Measurements from ENCODE around the gene PRKAA1.
A peak's percentile ranks its signal among the peaks of the same experiment; 100 is the strongest.

The PRKAA1 gene

DNA sequence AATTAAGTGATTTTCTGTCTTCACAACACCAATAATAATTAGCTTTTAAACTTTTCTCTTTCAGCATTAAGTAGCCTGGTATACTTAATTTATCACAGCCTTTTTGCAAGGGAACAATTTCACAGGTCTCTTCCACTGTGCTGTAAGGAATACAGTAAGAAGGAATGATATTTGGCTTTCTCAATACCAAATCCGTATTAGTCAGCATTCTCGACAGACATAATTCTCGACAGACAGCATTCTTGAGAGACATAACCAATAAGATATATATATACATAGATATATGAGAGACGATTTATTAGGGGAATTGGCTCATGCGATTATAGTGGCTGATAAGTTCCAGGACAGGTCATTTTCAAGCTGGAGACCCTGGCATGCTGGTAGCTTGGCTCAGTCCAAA lies 18.0 kb downstream of the PRKAA1 start:
- DNase-seq (ENCODE audit: low read depth), result no peak

DNA sequence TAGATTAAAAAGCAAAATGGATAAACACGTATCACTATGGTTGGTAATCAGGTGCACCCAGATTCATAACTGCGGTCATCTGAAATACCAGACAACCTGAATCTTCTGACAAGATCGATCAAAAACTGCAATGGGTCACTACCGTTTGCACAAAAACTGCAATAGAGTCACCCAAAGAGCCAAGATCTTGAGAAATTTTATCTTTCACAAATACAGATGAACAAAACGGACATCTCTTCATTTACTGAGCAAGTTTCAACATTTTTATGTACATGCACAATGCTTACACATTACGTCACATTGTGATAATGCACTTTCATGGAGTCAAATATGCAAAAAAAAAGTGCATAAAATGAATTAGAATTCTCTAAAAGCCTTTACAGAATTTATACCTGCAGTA lies 18.6 kb downstream of the PRKAA1 start:
- DNase-seq (ENCODE audit: low read depth), result no peak

DNA sequence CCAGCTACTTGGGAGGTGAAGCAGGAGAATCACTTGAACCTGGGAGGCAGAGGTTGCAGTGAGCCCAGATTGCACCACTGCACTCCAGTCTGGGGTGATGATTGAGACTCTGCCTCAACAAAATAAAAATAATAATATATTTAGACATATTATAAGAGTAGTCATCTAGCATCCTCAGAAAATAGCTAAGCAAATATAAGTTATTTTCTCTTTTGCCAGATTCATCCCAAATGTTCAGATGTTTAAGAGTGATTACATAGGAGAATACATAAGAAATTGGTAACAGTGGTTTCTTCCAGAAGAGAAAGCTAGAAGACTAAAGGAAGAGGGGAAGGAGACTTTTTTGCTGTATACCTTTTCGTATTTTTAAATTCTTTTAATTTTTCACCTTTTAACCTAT lies 20.0 kb downstream of the PRKAA1 start:
- DNase-seq (ENCODE audit: low read depth), result no peak

DNA sequence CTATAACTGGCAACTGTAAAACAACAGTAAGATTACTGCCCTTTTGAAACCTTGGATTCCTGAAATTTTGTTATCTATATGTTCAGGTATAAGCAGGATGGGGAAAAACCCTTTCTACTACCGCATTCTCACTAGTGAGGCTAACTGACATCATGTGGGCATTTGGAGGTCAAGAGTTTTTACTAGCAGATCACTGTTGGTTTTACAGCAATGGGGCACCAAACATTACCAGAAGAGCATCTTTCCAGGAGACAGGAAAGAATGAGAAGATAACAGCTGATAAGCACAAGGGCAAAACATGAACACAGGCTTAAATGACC lies 21.6 kb downstream of the PRKAA1 start:
- no peak for DNase-seq (ENCODE audit: low read depth)

DNA sequence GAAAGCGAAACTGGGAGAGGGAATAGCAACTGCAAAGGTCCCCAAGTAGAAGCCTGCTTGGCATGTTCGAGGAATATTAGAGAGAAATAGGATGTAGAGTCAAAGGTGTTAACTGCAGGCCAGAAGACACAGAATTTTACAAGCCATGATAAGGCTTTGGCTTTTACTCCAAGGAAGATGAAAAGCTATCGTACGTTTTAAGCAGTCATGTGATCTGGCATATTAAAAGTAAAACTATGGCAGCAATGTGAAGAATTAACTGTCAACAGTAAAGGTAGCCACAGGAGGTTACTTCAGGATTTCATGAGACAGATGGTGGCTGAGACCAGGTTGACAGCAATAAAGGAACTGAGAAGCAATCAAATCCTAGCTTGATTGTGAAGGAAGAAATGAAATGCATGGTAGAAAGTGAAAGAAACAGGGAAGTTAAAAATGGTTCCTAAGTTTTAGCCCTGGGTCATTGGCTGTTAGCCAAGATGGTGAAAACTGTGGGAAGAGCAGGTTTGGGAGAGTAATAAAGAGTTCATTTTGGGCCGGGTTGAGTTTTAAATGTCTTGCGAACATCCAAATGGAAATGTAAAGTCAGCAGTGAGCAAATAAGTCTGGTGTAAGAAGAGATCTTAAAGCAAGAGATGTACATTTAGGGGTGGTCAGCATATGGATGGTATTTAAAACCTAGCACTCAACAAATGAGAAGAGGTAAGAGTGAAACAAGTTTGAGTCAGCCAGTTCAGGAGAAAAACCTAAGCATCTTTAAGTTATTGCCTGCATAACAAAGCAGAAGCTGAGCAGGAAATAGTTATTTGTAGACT lies 22.1 kb downstream of the PRKAA1 start:
- DNase-seq (ENCODE audit: low read depth), result no peak

DNA sequence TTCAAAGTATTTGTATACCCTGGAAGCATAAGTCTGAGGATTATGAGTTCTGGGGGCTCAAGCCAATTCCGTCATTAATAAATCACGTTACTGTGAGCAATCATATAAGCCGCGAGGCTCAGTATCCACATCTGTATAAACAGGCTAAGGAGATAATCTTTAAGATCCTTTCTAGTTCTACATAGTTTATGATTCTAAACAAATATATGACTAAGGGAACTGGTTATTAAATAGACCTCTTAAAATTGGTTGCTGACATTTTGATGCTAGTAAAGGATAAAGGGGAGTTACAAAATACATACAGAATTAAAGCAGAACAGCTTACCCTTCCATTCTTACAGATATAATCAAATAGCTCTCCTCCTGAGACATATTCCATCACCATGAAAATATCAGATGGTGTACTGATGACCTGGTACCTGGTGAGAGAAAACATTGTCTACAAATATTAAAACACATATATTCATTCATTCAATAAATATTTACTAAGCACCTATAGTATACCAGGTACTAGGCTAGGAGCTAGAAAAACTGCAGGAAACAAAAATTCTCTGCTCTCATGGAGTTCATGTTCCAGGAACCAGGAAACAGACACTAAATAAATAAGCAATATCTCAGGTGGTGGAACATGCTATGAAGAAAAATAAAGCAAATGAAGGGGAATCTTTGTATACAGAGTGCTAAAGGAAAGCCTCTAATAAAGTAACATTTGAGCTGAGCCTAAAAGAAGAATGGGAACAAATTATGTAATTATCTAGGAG lies 22.9 kb downstream of the PRKAA1 start:
- DNase-seq (ENCODE audit: low read depth), result no peak

DNA sequence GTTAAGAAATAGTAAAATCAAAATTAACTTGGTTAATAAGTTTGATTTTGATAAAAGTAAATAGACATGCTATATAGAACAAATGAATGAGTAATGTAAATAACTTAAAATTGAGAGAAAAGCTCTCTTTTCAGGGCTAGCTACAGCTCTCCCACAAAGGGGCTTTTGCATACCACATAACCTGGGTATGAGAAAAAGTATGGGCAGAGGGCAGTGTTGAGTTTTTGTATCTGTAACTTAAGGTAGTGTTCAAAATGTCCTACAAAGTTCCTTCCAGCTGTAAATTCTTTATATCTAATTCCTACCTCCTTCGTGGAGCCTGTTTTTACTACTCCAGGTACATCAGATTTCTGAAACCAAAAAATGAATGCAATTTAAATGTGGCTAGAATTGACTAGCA lies 23.6 kb downstream of the PRKAA1 start:
- no peak for DNase-seq (ENCODE audit: low read depth)

DNA sequence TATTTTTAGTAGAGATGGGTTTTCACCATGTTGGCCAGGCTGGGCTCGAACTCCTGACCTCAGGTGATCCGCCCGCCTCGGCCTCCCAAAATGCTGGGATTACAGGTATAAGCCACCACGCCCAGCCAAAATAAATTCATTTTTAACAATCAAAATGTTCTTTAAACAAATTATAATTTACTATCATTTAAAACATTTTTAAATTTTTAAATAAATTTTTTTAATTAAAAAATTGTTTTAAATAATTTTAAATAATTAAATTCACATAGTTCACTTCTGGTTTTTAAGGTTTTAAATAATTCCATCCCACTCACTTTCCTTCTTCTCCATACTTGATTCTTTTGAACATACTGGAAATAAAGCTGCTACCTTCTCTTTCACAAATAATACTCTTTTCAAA lies 27.4 kb downstream of the PRKAA1 start:
- no peak for DNase-seq (ENCODE audit: low read depth)

DNA sequence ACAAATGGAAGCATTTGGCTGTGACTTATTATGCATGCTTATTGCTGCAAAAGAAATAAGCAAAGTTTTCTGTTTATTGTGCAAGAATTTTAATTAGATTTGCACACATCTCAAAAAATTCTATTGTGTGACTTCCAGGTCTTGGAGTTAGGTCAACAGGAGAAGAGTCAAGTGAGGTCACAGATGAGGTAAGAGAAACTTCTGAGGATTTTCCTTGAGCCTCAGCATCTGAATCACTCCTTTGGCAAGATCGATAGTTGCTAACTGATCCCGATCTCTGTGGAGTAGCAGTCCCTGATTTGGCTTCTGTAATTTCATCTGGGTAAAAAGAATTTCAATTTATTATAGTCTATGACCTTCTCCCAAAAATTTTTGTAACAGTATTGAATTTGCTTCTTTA lies 35.5 kb downstream of the PRKAA1 start:
- DNase-seq (ENCODE audit: low read depth), result no peak

DNA sequence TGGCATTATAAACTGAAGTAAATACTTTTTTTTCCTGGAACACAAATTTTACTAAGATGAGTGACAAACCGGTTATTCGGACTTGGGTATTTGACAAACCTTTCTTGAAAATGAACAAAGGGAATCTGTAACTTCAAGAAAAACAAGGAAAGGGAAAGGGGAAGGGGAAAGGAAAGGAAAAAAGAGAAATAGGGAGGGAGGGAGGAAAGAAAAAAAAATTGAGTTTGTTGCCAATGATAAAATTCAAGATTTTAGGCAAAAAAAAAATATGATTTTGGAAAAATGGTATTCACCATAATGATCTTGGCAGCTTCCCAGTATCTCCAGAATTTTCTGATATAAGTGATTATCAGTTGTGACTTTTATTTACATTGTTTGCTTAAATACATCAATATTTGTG lies 40.8 kb downstream of the PRKAA1 start:
- no peak for DNase-seq (ENCODE audit: low read depth)

DNA sequence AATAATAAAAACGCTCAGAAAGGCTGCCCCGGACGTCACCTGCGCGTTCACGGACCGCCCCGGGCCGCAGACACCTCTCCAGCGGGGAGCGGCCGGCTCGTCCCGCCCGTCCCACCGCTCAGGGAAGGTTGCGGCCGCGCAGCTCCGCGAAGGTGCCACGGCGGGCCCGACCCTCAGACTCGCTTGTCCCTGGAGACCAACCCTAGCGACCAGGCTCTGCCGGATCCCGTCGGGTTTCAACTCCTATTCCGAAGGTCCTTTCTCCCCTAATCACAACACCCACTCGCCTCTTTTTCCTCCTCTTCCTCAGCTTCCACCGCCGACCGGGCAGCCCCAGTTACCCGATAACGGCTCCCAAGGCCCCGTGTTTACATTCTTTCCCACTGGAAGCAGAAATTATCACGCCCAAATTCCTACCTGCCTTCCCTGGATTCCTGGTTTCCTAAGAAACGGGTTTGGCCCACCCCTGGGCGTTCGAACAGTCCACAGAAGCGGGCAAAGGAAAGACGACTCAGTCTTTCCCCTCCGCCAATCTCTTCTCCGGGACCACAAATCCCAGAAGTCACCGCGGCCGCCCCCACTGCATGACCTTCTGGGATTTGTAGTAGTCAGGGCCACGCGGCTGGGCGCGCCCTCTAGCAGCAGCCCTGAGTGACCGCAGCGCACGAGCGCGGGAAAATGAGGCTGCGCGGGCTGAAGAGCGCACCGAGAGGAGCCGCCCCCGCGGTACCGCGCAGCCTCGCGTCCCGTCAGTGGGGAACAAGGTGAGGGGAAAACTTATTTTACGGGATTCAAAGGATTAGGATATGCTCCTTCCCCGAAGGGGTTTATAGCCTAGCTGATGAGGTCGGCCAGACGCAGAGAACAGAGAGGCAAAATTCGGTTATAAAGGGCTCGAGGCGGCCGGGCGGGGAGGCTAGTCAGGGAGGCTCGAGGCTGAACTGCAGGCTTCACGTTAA lies 42.5 kb downstream of the PRKAA1 start, which contains the start of gene TTC33:
TTC33 (minus strand) TSS at position 555 of the 959 bp plus-strand sequence. CDS start 8,943 bp downstream, outside the sequence.
- DNase-seq (ENCODE audit: low read depth), result peak; percentile 88

DNA sequence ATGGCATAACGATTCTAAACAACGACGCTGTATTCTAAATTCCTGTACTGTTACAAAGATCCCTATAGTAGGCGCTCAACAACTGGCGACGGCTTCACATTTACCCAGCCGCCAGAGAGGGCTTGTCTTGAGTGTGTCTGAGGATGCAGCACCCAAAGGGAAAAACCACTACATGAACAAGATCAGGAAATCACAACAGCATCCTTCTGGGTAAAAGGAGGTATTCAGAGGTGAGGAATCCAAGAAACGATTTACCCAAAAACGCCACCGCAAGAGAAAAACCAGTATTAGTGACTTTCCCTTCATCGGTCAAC lies 43.1 kb downstream of the PRKAA1 start:
- DNase-seq (ENCODE audit: low read depth), result peak; percentile 19

DNA sequence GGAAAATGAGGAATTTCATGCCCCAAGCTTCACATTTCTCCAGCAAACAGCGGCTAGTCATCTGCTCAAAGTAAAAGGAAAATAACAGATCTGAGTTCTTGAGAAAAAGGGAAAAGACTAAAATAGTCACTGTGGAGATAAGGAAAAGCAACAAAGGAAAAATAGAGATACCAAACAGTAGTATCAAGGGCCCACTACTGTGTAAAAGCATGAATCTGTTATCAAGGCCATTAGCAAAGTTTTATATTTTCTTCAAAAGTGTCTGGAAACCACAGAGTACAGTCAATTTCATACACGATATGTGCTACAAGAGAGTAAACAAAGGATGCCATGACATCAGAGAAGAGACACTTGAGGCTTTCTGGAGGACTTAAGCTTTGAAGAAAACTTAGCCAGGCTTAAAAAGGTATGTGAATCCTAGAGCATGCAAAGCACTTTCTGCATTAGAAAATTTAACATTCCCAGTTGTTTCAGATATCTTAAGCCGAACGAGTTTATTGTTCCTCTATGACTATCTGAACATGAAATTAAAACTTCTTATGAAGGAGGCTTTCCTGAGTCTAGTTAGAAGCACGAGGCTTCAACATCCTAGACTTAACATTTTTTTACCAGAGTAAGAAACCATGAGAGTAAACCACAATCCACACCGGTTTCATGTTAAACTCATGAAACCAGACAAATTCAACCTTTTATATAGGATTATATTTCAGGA lies 43.6 kb downstream of the PRKAA1 start:
- DNase-seq (ENCODE audit: low read depth), result no peak

DNA sequence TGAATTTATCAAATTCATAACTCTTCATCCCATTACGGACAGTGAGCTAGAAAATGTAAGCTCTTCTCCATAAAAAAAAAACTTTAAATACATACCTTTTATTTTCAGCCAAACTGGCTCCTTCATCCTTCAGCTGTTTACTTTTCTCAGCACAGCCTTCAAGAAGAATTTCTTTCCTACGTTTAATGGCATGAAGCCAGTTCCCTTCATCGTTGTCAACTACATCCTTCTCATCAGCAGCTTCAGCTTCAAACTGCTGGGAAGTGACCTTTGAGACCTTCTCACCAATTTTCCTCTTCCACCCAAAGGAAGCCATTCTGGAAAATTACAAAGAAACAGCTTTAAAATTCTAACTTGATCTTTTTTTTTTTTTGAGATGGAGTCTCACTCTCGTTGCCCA lies 51.5 kb downstream of the PRKAA1 start:
- DNase-seq (ENCODE audit: low read depth), result no peak

DNA sequence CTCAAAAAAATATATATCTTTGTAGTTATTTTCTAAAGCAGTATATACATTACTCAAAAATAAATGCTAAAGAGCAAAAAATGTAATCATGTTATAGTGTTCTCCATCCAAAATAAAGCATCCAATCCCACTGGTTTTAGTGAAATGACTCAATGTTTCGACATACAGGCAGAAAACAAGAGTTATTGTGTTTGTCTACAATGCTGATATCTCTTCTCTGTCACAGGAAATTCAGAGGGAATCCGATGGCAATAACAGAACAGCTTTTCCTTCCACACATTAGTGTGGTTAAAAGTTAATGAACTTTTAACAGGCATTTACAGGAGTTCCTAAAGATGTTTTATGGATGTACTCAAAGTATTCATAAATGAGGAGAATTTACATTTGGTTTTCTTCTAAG lies 54.4 kb downstream of the PRKAA1 start:
- DNase-seq (ENCODE audit: low read depth), result no peak

DNA sequence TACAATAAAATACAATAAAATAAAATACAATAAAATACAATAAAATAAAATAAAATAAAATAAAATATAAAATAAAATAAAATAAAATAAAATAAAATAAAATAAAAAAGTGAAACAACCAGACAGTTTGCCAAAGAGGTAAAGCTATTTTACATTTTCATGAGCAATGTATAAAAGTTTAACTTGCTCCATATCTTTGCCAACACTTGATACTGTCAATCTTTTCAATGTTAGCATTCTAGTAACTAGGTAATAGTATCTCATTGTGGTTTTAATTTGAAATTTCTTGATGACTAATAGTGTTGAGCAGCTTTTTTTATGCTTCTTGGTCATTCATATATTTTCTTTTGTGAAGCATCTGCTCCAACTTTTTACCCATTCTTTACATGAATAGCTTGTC lies 59.7 kb downstream of the PRKAA1 start:
- no peak for DNase-seq (ENCODE audit: low read depth)

DNA sequence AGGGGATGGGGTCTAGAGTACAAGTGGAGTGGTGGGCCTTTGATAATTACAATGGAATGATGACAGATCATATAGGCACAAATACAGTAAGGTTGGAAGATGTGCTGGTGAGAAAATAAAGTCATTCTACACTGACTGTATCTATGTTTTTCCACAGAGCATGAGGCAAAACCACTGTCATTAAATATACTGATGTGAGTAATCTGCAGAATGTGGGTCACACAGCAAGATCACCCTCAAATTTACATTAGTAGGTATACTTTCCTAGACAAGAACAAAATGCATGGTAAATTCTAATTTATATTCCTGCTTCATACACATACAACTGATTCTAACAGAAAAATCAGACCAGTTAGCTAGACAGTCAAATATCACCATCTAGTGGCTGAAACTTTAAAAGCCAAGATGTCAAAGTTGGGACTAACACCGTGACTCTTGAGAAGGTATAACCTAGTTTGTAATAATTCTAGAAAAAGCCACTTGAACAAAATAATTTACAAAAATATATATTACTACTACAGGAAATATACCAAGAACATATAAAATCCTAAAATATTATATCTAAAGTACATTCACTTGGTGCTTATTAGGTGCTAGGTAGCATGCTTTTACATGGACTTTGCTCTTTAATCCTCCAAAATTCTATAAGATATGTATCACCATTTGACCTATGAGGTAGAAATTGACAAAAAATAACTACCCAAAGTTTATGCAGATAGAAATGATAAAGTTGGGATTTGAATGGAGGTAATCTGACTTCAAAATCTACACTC lies 61.9 kb downstream of the PRKAA1 start:
- no peak for DNase-seq (ENCODE audit: low read depth)

DNA sequence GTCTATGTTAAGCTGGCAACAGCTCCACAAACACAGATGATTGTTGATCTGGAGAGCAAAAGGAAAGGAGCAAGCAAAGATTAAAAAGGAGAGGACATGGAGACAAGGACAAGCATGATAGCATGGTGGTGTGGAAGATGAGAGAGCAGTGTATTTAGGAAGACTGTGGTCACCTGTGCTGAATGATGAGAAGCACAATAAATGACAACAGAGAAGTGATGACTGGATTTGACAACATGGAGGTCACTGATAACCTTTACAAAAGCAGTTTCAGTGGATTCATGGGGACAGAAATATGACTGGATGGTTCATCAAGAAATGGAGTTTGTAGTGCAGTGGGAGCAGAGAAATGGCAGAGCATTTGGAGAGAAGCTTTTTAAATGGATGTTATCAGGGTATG lies 62.6 kb downstream of the PRKAA1 start:
- no peak for DNase-seq (ENCODE audit: low read depth)

DNA sequence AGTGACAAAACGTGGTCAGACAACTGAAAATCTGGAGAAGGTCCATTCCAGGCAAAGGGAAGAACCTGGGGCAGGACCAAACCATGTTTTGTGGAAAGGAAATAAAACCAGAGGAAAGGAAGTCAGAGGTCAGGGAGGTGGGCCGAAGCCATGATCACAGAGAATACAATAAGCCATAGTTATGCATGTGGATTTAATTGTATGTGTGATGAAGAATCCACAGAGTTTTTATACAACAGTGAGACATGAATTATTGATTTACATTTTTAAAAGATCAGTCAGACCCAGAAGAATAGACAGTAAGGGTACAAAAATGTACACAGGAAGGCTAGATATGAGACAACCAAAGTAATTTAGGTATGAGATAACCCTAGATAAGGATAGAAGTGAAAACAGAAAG lies 63.2 kb downstream of the PRKAA1 start:
- no peak for DNase-seq (ENCODE audit: low read depth)

DNA sequence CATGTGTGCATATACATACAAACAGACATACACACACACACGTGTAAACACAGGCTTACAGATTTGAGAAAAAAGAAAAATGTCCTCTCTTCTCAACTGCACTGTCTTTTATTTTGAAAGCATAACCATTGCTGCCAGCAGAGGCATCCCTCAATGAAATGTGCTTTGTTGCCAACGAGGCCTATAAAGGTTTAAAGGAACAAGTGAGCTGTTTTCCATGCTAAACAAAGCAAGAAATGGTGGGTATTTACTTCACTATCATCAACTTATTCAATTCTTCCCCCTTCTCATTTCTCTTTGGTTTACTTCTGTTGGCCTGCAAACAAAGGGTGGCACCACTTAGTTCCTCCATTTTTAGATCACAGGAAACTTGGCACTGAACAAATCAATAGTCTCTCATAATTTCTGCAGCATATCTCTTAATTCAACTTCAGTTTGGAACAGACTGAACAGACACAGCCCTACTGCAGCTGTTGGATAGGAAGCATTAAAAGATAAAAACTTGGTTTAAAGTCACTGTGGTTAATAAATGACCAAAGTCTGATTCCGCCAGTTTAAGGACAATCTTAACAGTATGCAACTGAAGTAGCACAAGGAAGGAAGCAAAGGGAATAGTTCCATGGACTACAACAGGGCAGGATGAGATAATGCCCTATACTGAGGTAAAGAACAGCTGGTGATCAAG lies 64.2 kb downstream of the PRKAA1 start:
- DNase-seq (ENCODE audit: low read depth), result no peak

DNA sequence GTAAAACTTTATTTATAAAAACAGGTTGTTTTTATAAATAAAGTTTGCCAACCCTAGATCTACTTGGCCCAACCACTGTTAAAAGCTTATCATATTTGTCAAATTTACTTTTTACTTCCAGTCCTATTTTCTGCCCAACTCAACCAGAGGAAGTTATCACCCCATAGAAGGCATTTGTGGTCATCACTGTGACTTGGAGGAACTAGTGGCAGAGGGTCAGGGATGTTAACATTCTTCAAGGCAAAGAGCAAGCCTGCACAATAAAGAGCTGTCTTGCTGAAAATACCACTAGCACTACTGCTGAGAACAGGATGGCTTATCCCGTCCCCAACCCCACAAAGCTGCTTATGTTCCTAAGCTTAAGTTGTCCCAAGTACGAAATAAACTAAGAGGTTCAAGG lies 64.7 kb downstream of the PRKAA1 start:
- DNase-seq (ENCODE audit: low read depth), result no peak

Measured in stimulated activated CD8-positive, alpha-beta memory T cell treated with anti-CD3 and anti-CD28 coated beads, Interleukin-12 subunit alpha, Interleukin-12 subunit beta, amount 100 ng/mL, for 4 hours (primary cell).